B cell (primary cell): ENCODE data around the gene CASP2. TPM values are rescaled to one million over a fixed set of nuclear protein-coding genes. Genes with fewer than 3 reads are reported as not detected.
"Not testable (repeated sequence)": the region's sequence is repeated elsewhere in the genome, so short reads cannot be mapped to it uniquely, and the experiment has no call there.

Experiments
- ATAC-seq: fragments of 200-7000 bp; cut with Tn5 transposase; one replicate; pipeline ENCODE4 v1.10.0; 2021; ENCODE audit warnings: low read depth, mild to moderate bottlenecking, moderate number of reproducible peaks, moderate library complexity
- CTCF ChIA-PET: fragments of 350-600 bp; sonication (Branson Sonifier 250); formaldehyde crosslinking; loops from one replicate; lab custom pipeline; 2021; ENCODE audit warnings: antibody characterized with exemption, inconsistent platforms; lab: Charles Lee
- POLR2A ChIA-PET: fragments of 350-600 bp; sonication (Branson Sonifier 250); formaldehyde crosslinking; loops from one replicate; lab custom pipeline; 2021; ENCODE audit warnings: antibody characterized with exemption; lab: Charles Lee
- DNase-seq: peaks from one replicate; pipeline ENCODE4 v3.0.0; 2013
- H2AFZ ChIP-seq: 2 replicates; pipeline ENCODE4 v1.6.1; 2012; ENCODE audit warnings: mild to moderate bottlenecking, low read depth, low read length; ENCODE audit not compliant: insufficient read depth, poor library complexity, severe bottlenecking
- H3K27ac ChIP-seq, 2 donors: 1 replicate in 1 of 2; 2 replicates in 1 of 2; pipeline ENCODE4 v1.5.1; 2012 to 2013; ENCODE audit warnings: low read length in 2 of 2, mild to moderate bottlenecking in 2 of 2, moderate library complexity in 1 of 2
- H3K27me3 ChIP-seq, 4 experiments: fragments of 200-600 bp in 1 of 4; sonication (generic) in 1 of 4; replicated peaks in 1 of 4; 1 replicate in 2 of 4; 2 replicates in 2 of 4; pipeline versions ENCODE4 v1.6.1 to v1.7.0; 2013 to 2016; ENCODE audit warnings: low read length in 3 of 4, mild to moderate bottlenecking in 2 of 4, mixed read lengths in 1 of 4, moderate library complexity in 1 of 4; ENCODE audit not compliant: insufficient read depth in 4 of 4, control insufficient read depth in 3 of 4; ENCODE audit errors: control extremely low read depth in 1 of 4
- H3K36me3 ChIP-seq, 2 experiments: replicated peaks in 1 of 2; 1 replicate in 1 of 2; 2 replicates in 1 of 2; pipeline versions ENCODE4 v1.6.1 to v1.7.1; 2013; ENCODE audit warnings: low read length in 1 of 2; ENCODE audit not compliant: insufficient read depth in 2 of 2, control insufficient read depth in 1 of 2; ENCODE audit errors: control extremely low read depth in 1 of 2, extremely low read depth in 1 of 2
- H3K4me1 ChIP-seq, 2 donors: fragments of 200-600 bp in 1 of 2; sonication (generic) in 1 of 2; 1 replicate in 1 of 2; 2 replicates in 1 of 2; pipeline versions ENCODE4 v1.5.1 to v1.6.1; 2013 to 2017; ENCODE audit warnings: low read length in 2 of 2; ENCODE audit not compliant: control insufficient read depth in 2 of 2, insufficient read depth in 2 of 2
- H3K4me2 ChIP-seq: replicated peaks from 2 replicates; pipeline ENCODE3; 2012; ENCODE audit warnings: mild to moderate bottlenecking, low read depth, low read length; ENCODE audit not compliant: poor library complexity, severe bottlenecking
- H3K4me3 ChIP-seq, 5 experiments: fragments of 200-600 bp in 1 of 5; sonication (generic) in 1 of 5; 1 replicate in 3 of 5; 2 replicates in 2 of 5; pipeline versions ENCODE4 v1.5.1 to v1.7.0; 2011 to 2016; ENCODE audit warnings: low read length in 4 of 5, mild to moderate bottlenecking in 4 of 5, low read depth in 2 of 5, control low read depth in 1 of 5, moderate library complexity in 1 of 5; ENCODE audit not compliant: insufficient read depth in 1 of 5; ENCODE audit errors: control extremely low read depth in 1 of 5, extremely low read depth in 1 of 5
- H3K79me2 ChIP-seq: fragments of 200-600 bp; sonication (generic); one replicate; pipeline ENCODE4 v1.6.0; 2016; ENCODE audit warnings: low read length; ENCODE audit not compliant: control insufficient read depth, insufficient read depth
- H3K9ac ChIP-seq: fragments of 200-600 bp; sonication (generic); 2 replicates; pipeline ENCODE4 v1.6.1; 2017; ENCODE audit warnings: mild to moderate bottlenecking, low read length, moderate library complexity
- H3K9me3 ChIP-seq, 3 donors: one replicate each; pipeline versions ENCODE4 v1.6.1 to v1.7.1; 2013; ENCODE audit warnings: low read length in 2 of 3; ENCODE audit not compliant: control insufficient read depth in 2 of 3, insufficient read depth in 1 of 3; ENCODE audit errors: control extremely low read depth in 1 of 3
- H4K20me1 ChIP-seq: 2 replicates; pipeline ENCODE4 v1.6.0; 2012; ENCODE audit warnings: mild to moderate bottlenecking, low read length; ENCODE audit not compliant: insufficient read depth, control insufficient read depth, poor library complexity, severe bottlenecking
- H3K27ac Mint-ChIP-seq: one replicate; pipeline ENCODE4 v1.8.0; 2021; ENCODE audit warnings: mixed read lengths
- H3K27me3 Mint-ChIP-seq: one replicate; pipeline ENCODE4 v1.8.0; 2021; ENCODE audit warnings: mixed read lengths
- H3K4me1 Mint-ChIP-seq: one replicate; pipeline ENCODE4 v1.8.0; 2021; ENCODE audit warnings: mixed read lengths
- H3K4me3 Mint-ChIP-seq: one replicate; pipeline ENCODE4 v1.8.0; 2021; ENCODE audit warnings: mixed read lengths
- H3K9me3 Mint-ChIP-seq: one replicate; pipeline ENCODE4 v1.8.0; 2022; ENCODE audit warnings: mixed read lengths; ENCODE audit not compliant: insufficient read depth
- CTCF ChIP-seq: fragments of 200-600 bp; IDR thresholded peaks from one replicate; pipeline ENCODE4 v1.8.0; 2022; ENCODE audit warnings: antibody characterized with exemption, mild to moderate bottlenecking
- EZH2 ChIP-seq: IDR thresholded peaks from 2 replicates; pipeline ENCODE4 v1.6.1; 2012; ENCODE audit warnings: borderline replicate concordance, low read depth, mild to moderate bottlenecking, moderate library complexity, low read length; ENCODE audit not compliant: insufficient read depth, poor library complexity, severe bottlenecking
- WGBS: methylation state at CpG from one replicate; pipeline ENCODE4 v1.1.5; 2013; ENCODE audit warnings: missing lambda C conversion rate; ENCODE audit not compliant: insufficient coverage; 5-methylcytosine and 5-hydroxymethylcytosine counted together
- intact Hi-C: fragments of 100-400 bp; cut with micrococcal nuclease; formaldehyde crosslinking; loops from one replicate; pipeline ENCODE4 v1.10.0; 2022
- polyA plus RNA-seq: library from polyadenylated mRNA; depleted of rRNA; stranded (reverse); fragments of >200 nt; gene quantifications from 2 replicates; pipeline ENCODE4 v1.2.3, GENCODE V29; 2012
- total RNA-seq, 2 donors: library from RNA; stranded (reverse); fragments of 120-200 nt in 1 of 2; gene quantifications; 1 replicate in 1 of 2; 2 replicates in 1 of 2; pipeline versions ENCODE4 v1.2.3 to v1.2.4, GENCODE V29; 2013 to 2022

The CASP2 gene
- total and polyA plus RNA-seq, 2 donors (not counting 1 experiment from before 2014, with no cell fraction given) = 29.2 to 66.5 TPM

GRCh38 chr7:143289421-143289820, 1.3 kb downstream of the CASP2 start:
- peak overlapping the region; percentile 84 for H3K27ac Mint-ChIP-seq
- Histone ChIP-seq H3K27me3 (no peaks in the 10 kb centered on the region), H3K36me3 (peaks cover 4 to 33% of the 10 kb centered on the region in 2 experiments), H3K4me3 (peak overlapping the region; percentile 73 to 95 (median 91)), H3K27ac (peak overlapping the region in 1 of 2 donors; percentile 82), H3K4me2 (peak overlapping the region; percentile 86), H3K9ac (peak overlapping the region; percentile 85), H2AFZ (peak overlapping the region; percentile 90), H3K4me1 (peaks cover 31% of the 10 kb centered on the region in 2 donors), H4K20me1 (peaks cover 45% of the 10 kb centered on the region), H3K79me2 (peaks cover 60% of the 10 kb centered on the region), H3K9me3 (peaks cover 0 to 6% (median 0%) of the 10 kb centered on the region in 3 donors)
- ATAC-seq (no peak), DNase-seq (no peak)
- no peak for TF ChIP-seq CTCF
- no peak for TF ChIP-seq EZH2
- no peaks in the 10 kb centered on the region for H3K9me3 Mint-ChIP-seq
- H3K4me3 Mint-ChIP-seq = peak overlapping the region; percentile 95
- intact Hi-C loops = loop anchor here (2.0 to 5.0 kb wide), 3 partner anchors 435 to 613 kb away; partner anchors contain the start of genes EPHB6 and TCAF1
- no peaks in the 10 kb centered on the region for H3K27me3 Mint-ChIP-seq
- ChIA-PET POLR2A (interaction anchor here (0.7 kb wide), 3 partner anchors 9 to 90 kb away, joined by 6 to 10 read pairs (median 6); no protein-coding TSS in a partner anchor), CTCF (interaction anchor here (1.1 kb wide), 1 partner anchor 48 kb away, joined by 3 read pairs; no protein-coding TSS in a partner anchor)
- 14% methylated on average over 4 of the region's 6 CpGs for WGBS
- H3K4me1 Mint-ChIP-seq = peaks cover 51% of the 10 kb centered on the region

DNA sequence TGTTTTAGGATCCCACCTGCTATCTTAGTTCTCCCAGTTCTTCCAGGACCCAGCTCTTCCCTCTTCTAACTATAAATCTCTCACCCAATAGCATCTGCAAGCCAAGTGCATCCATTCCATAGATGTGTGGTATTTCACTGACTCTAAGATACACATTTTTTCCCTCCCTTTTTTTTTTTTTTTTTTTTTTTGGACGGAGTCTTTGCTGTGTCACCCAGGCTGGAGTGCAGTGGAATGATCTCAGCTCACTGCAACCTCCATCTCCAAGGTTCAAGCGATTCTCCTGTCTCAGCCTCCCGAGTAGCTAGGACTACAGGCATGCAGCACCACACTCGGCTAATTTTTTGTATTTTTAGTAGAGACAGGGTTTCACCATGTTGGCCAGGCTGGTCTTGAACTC, 1.7 kb downstream of the CASP2 start:
- Mint-ChIP-seq H3K27ac (peak overlapping the region; percentile 84), H3K4me3 (peak overlapping the region; percentile 95), H3K4me1 (peaks cover 52% of the 10 kb centered on the region)
- intact Hi-C loops = loop anchor here (2.0 to 5.0 kb wide), 3 partner anchors 435 to 612 kb away; partner anchors contain the start of genes EPHB6 and TCAF1
- peak overlapping the region in 3 of 5 experiments; percentile 86 to 95 (median 91) for H3K4me3 ChIP-seq
- POLR2A ChIA-PET = interaction anchor here (0.7 kb wide), 3 partner anchors 9 to 90 kb away, joined by 6 to 10 read pairs (median 6); no protein-coding TSS in a partner anchor
- WGBS = 42% methylated on average over 3 of the region's 4 CpGs
- peak overlapping the region; percentile 86 for H3K4me2 ChIP-seq
- H3K9ac ChIP-seq = peak overlapping the region; percentile 85
- ATAC-seq, DNase-seq, H2AFZ ChIP-seq, H3K9me3 Mint-ChIP-seq, H3K27me3 Mint-ChIP-seq, H3K9me3 ChIP-seq, H3K27ac ChIP-seq, H3K27me3 ChIP-seq: not testable (repeated sequence)
- CTCF ChIA-PET = interaction anchor here (1.1 to 4.1 kb wide), 2 partner anchors 47 to 49 kb away, joined by 3 to 29 read pairs; no protein-coding TSS in a partner anchor
- peaks cover 7 to 37% of the 10 kb centered on the region in 2 experiments for H3K36me3 ChIP-seq
- peaks cover 50% of the 10 kb centered on the region for H4K20me1 ChIP-seq
- peaks cover 65% of the 10 kb centered on the region for H3K79me2 ChIP-seq
- H3K4me1 ChIP-seq = peaks cover 31% of the 10 kb centered on the region in 2 donors
